ENCODE results near the gene PPDPF.
"Not testable (repeated sequence)": the region's sequence is repeated elsewhere in the genome, so short reads cannot be mapped to it uniquely, and the experiment has no call there.

The PPDPF gene

DNA sequence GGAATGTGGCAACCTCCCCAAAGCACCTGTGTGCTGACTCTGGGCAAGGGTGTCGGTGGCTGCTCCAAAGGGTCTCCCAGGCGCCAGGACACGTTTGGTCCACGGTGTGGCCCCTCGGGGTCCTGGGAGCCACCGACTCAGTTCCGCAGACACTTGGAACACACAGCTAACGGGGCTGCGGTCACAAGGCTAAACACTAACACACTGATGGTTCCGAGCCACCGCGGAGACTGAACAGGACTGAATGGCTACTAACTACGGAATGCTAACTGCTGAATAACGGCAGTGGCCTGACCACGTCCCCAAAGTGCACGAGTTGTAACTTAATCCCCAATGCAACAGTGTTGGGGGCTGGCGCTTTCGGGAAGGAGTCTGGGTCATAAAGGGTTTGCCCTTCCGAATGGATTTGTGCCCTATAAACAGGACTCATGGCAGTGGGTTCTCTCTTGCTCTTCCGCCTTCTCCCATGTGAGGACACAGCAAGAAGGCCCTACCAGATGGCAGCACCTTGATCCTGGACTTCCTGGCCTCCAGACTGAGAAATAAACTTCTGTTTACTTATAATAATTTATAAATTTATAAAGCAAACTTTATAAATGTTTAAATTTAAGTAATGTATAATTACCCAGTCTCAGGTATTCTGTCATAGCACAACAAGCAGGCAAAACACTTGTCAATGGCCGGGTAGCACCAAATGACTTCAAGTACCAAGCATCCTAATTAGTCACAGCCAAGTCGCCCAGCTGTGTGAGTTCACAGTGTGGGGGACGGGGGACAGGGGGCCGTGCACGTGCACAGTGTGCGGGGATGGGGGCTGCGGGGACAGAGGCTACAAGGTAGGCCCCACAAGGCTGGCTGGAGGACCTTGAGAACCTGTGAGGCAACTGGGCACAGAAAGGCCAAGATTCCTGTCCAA lies 19.4 kb upstream of the PPDPF start:
- DNase-seq (ENCODE audit: low read depth, low spot score): no peak

DNA sequence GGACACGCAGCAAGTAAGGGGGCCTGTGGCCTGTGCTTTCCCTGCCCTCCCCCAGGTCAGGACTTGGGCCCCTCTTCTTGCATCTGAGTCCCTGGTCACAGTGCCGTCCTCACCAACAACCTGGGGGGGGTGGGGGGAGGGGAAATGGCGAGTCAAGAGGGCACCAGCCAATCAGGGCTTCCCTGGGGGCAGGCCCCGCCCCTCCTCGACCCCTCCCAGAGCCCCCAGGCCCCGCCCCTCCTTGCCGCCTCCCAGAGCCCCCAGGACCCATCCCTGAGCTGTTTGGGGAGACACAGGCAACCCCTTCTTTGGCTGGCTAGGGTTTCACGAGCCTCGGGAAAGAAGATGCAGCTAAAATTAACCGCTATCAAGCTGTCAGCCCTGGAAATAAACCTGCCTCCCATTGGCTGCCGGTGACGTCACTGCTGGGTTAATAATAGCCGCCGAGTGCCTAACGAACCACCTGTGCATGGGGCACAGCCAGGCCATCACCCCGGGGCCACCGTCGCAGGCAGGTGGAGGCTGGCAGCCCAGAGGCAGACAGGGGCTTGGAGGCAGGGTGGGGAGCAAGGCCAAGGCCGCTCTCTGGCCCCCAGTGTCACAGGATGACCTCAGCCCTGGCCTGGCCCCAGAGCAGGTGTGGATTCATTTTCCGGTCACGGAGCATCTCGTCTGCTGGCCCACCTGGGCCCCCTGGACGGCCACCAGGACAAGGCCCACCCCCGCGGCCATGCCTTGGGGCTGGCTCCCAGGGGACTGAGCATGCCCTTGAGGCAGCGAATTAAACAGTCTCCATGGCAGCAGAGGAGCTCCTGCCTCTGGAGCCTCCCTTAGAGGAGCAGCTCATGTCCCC lies 18.5 kb upstream of the PPDPF start:
- no peak for DNase-seq (ENCODE audit: low read depth, low spot score)

GRCh38 chr20:63502671-63503172 lies 17.8 kb upstream of the PPDPF start:
- no peak for DNase-seq (ENCODE audit: low read depth, low spot score)

GRCh38 chr20:63503524-63503923 lies 17.0 kb upstream of the PPDPF start:
- DNase-seq (ENCODE audit: low read depth, low spot score): no peak

DNA sequence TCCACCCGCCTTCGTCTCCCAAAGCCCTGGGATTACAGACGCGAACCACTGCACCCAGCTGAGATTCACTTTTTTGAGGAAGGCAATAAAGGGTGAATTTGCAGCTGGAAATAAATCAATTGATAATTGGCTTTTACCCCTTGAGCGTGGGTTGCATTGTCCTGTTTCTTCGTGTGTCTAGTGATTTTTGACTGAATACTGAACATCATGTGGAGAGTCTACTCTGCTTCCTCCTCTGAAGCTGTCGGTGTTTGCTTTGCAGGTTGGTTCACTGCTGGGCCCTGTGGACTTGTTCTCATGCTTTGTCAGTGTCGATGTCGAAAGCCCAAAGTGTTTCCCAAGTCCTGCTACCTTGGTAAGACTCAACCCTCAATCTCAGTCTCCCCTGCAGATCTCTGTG lies 15.9 kb upstream of the PPDPF start:
- DNase-seq (ENCODE audit: low read depth, low spot score): no peak

GRCh38 chr20:63505281-63505680 lies 15.3 kb upstream of the PPDPF start:
- no peak for DNase-seq (ENCODE audit: low read depth, low spot score)

DNA sequence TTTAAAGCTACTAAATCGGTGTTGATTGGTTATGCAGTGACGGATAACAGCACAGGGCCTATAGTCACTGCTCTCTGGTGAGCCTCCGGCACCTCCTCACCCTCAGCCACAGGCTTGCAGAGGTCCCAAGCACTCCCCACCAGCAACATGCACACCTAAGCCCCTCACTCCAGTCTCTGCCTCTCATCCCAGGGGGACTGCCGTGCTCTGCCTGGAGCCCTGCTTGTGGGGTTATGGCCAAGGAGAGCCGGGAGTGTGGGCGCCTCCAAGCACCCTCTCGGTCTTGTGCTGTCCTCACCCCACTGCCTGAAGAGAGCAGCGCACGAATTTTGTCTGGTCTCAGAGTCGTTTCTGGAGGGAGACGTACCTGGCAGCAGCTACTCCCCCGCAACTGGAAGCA lies 14.8 kb upstream of the PPDPF start:
- no peak for DNase-seq (ENCODE audit: low read depth, low spot score)

GRCh38 chr20:63507083-63507743 lies 13.4 kb upstream of the PPDPF start:
- DNase-seq (ENCODE audit: low read depth, low spot score): no peak

DNA sequence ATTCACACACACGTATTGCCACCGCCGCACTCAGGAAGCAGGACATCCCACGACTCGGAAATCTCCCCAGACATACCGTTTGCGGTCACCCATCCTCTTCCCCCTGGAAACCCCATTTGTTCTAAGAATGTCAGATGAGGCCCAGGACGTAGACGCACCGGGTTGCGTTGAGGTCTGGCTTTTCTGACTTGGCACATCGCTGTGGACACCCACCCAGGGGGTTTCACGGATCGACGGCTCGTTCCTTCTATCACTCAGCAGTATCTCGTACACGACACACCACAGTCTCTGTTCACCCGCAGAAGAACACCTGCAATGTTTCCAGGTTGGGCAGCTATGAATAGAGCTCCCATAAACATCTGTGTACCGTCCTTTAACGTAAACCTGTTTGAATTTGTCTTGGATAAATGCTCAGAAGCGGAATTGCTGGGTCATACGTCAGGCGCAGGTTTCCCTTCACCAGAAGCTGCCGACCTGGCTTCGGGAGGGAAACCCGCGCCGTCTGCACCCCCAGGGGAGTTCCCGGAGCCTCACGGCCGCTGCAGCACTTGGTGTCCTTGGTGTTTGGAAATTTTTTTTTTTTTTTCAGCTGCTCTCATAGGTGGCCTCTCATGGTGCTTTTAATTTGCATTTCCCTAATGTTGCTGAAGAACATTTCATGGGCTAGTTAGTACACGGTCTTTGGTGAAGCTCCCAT lies 12.3 kb upstream of the PPDPF start:
- DNase-seq (ENCODE audit: low read depth, low spot score): no peak

- no peak for DNase-seq (ENCODE audit: low read depth, low spot score)
Observed at GRCh38 chr20:63509088-63509564, 11.4 kb upstream of the PPDPF start.

DNA sequence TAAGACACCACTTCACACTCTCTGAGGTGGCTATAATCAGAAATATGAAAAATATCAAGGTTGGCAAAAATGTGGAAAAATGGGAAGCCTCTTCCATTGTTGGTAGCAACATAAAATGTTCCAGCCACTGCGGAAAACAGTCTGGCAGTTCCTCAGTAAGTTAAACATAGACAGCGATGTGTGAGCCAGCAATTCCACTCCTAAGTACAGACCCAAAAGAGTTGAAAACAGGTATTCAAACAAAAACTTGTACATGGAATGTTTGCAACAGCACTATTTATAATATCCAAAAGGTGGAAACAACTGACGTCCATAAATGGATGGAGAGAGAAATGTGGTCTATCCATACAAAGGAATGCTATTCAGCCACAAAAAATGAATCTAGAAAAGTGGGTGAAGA lies 7.4 kb upstream of the PPDPF start:
- no peak for DNase-seq (ENCODE audit: low read depth, low spot score)

DNA sequence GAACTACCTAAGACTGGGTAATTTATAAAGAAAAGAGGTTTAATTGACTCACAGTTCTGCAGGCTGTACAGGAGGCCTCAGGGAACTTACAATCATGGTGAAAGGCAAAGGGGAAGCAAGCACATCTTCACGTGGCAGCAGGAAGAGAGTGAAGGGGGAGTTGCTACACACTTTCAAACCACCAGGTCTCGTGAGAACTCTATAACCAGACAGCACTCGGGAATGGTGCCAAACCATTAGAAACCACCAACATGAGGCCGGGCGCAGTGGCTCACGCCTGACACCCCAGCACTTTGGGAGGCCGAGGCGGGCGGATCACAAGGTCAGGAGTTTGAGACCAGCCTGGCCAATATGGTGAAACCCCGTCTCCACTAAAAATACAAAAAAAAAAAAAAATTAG lies 6.0 kb upstream of the PPDPF start:
- DNase-seq (ENCODE audit: low read depth, low spot score): not testable (repeated sequence)

DNA sequence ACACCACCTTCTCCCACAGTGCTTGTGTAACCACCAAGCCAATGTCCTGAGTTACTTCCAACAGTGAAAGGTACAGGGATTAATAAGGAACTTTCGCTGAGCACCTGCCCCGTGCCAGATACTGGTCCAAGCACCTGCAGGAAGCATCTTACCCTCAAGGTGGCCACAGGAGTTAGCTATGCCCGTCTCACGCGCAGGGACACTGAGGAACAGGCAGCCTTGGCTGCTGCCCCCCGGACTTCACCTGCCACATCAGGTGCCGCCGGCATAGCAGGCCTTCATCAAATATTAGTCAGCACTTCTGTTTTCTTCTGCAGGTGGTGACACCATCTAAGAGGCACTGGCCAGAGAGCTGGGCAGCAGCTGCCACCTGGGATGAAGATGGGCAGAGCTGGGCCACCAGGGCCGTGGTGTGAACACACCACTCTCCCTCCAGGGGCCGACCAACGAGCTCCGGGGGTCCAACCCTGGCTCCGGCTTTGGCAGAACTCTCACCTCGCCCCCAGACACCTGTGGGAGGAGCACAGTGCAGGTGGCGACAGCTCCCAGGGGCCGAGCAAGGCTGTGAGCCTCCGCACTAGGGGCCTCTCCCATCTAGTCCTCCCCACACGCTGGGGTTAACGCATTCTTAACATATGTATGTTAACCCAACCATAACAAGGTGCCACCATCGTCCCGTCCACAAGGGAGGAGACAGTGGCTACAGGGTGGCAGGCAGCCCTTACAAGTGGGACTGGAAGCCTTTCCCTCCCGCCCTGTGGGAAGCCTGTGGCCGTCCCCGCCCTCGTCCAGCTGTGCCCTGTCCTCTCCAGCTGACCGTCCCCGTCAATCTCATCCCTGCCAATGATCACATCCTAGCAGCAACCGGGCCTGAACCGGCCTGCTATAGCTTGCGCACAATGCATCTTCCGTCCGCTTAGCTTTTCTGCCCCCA lies 2.9 kb upstream of the PPDPF start:
- no peak for DNase-seq (ENCODE audit: low read depth, low spot score)

DNA sequence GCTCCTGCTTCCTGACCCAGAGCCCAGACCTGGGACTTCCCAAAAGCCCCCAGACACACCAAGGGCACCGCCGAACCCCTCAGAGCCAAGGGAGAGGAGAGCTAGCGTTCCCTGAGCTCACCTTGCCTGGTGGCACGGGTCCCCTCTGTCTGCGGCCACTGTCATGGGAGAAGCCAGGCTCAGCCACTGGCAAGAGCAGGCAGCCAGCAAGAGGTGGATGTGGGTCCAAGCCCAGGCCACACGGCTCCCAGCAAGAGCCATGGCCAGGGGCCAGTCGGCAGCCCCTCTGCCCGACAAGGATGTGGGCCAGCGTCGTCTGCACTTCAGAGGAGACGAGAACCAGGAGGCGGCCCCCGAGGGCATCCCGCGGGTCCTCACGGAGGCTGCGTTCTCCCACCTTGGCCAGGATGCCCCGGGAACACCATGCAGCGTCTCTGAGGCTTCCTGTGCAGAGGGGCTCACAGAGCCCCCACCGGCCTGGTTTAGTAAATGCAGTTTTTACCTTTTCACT lies 2.2 kb upstream of the PPDPF start:
- DNase-seq (ENCODE audit: low read depth, low spot score): no peak

DNA sequence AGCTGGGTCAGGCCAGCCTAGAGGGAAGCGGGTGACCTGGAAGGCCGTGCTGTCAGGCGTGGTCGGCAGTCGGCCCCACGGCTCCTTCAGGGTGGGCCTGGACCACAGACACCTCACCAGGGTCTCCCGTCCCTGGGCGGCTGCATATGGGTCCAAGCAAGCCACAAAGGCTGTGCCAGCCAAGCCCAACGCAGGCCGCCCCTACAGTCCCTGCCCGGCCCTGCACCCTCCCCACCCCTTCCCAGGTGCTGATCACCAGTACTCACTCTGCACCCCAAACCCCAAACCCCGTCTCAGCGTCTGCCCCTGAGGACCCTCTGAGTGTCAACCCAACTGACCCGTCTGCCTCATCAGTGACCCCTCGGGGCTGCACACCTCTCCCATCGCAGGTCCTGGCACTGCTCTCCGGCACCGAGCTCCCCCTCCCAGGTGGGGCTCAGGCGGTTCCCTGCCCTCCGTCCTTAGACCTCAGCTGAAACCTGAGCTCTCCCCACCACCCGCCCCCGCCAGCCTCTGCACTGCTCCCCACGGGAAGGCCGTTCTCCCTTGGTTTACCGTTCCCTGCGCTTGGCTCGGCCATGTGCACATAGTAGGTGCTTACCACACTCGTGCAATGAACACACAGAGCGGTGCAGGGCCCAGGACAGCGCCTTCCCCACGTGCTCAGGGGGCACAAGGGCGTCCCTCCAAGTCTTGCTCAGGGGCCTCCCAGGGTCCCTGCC lies 1.5 kb upstream of the PPDPF start:
- no peak for DNase-seq (ENCODE audit: low read depth, low spot score)

GRCh38 chr20:63519668-63520503 lies 679 bp upstream of the PPDPF start:
- no peak for DNase-seq (ENCODE audit: low read depth, low spot score)

GRCh38 chr20:63520934-63521601 lies 503 bp downstream of the PPDPF start:
- no peak for DNase-seq (ENCODE audit: low read depth, low spot score)

DNA sequence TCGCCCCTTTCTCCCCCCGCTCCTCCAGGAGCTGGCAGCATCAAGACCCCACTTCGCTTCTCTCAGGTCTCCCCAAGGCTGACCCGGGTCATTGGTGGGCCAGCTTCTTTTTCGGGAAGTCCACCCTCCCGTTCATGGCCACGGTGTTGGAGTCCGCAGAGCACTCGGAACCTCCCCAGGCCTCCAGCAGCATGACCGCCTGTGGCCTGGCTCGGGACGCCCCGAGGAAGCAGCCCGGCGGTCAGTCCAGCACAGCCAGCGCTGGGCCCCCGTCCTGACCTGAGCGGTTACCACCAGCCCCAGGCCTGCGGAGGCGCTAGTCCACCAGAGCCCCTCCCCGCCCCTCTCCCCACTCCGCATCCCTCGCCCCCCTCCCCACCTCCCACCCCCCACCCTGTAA lies 1.0 kb downstream of the PPDPF start:
- DNase-seq (ENCODE audit: low read depth, low spot score): no peak
